ENCODE data around the gene KIAA0040. TPM values are rescaled to one million over a fixed set of nuclear protein-coding genes. Genes with fewer than 3 reads are reported as not detected.
A peak's percentile ranks its signal among the peaks of the same experiment; 100 is the strongest.

The KIAA0040 gene
- total and polyA plus RNA-seq, 10 of the 15 experiments (the other 5 are each of a cell fraction or from before 2014, with no cell fraction given) = 7.6 to 47.7 (median 23.5) TPM

GRCh38 chr1:175150596-175151319, 41.8 kb downstream of the KIAA0040 start (continued):
- no peak for TF ChIP-seq FOS (IDR thresholded peaks at IDR 0.05; ENCODE audit: borderline replicate concordance, extremely low read depth, insufficient read length)
- TF ChIP-seq YY1 (IDR thresholded peaks at IDR 0.05; ENCODE audit: low read depth, low read length) = no peak
- TF ChIP-seq NR2C1 (IDR thresholded peaks at IDR 0.05) = no peak
- no peak for TF ChIP-seq HSF1 (IDR thresholded peaks at IDR 0.05; ENCODE audit: low read depth, low read length)
- no peak for TF ChIP-seq E4F1 (IDR thresholded peaks at IDR 0.05; ENCODE audit: borderline replicate concordance, partially characterized antibody)

- Histone ChIP-seq H2AFZ (ENCODE audit: control insufficient read depth, low read depth, low read length) (no peak overlapping the region), H3K4me1 (ENCODE audit: control insufficient read depth, insufficient read depth, low read length) (peaks cover 2% of the 10 kb centered on the region), H3K36me3 (ENCODE audit: control insufficient read depth in 2 of 2, insufficient read depth in 2 of 2, low read length in 1 of 2) (no peaks in the 10 kb centered on the region), H3K9ac (ENCODE audit: control insufficient read depth, insufficient read depth, low read length) (no peak overlapping the region), H3K27ac (ENCODE audit: control insufficient read depth, insufficient read depth) (no peak overlapping the region), H3K79me2 (ENCODE audit: control insufficient read depth, insufficient read depth, low read length) (no peaks in the 10 kb centered on the region), H3K4me3 (no peak overlapping the region), H3K27me3 (replicated peaks in 1 of 2; ENCODE audit: control insufficient read depth in 2 of 2, insufficient read depth in 2 of 2, low read length in 1 of 2) (peaks cover 0 to 2% of the 10 kb centered on the region in 2 experiments; a peak in 2 of 4 replicates), H3K9me3 (replicated peaks; ENCODE audit: control insufficient read depth, insufficient read depth, low read length) (no peaks in the 10 kb centered on the region; the same call in 1 of the 3 replicates), H3K4me2 (ENCODE audit: control insufficient read depth, insufficient read depth) (no peak overlapping the region), H4K20me1 (ENCODE audit: control insufficient read depth, insufficient read depth) (no peaks in the 10 kb centered on the region)
- no peak for ATAC-seq
- in situ Hi-C loops (cut with MboI) = no loop called here
- FAIRE-seq = no peak
- POLR2A ChIA-PET = interaction anchor here (1.5 kb wide), 1 partner anchor 16 kb away, joined by 3 read pairs; no protein-coding TSS in a partner anchor
- RAD21 ChIA-PET (ENCODE audit: unreplicated experiment) = interaction anchor here (0.7 to 9.9 kb wide), 4 partner anchors 23 to 172 kb away, joined by 3 to 191 read pairs (median 15); partner anchors contain the start of gene MRPS14
- no TSS peak for BruUV-seq (replicated peaks)
- no peak for DNase-seq (ENCODE audit: low read depth, low spot score)
- 44% methylated on average over 7 of the region's 7 CpGs for WGBS (ENCODE audit: insufficient coverage, insufficient replicate concordance, low lambda C conversion rate, missing lambda C conversion rate)
- SMC1A ChIA-PET (ENCODE audit: uncharacterized antibody, unreplicated experiment) = interaction anchor here (8.9 kb wide), 1 partner anchor 171 kb away, joined by 208 read pairs; no protein-coding TSS in a partner anchor
- CTCF ChIA-PET = interaction anchor here (1.1 to 13.1 kb wide), 9 partner anchors 16 to 289 kb away, joined by 3 to 482 read pairs (median 64); no protein-coding TSS in a partner anchor
- intact Hi-C loops (cut with micrococcal nuclease; ENCODE audit: unreplicated experiment) = no loop called here
- TF ChIP-seq NFXL1 (IDR thresholded peaks at IDR 0.05; ENCODE audit: borderline replicate concordance) = no peak
- peak; percentile 28; the same call in 1 of the 2 replicates for TF ChIP-seq SPI1 (IDR thresholded peaks at IDR 0.05; ENCODE audit: borderline replicate concordance, insufficient read depth, low read depth, low read length)
Observed at GRCh38 chr1:175148068-175148467, 44.5 kb downstream of the KIAA0040 start.
